HG03103 (cell line): ENCODE data around the gene ABTB1.

ENCODE experiments used
- ATAC-seq: cut with Tn5 transposase; IDR thresholded peaks from one replicate; pipeline ENCODE4 v1.9.1; 2021; ENCODE audit warnings: low read depth; ENCODE audit not compliant: unreplicated experiment

Gene ABTB1

DNA sequence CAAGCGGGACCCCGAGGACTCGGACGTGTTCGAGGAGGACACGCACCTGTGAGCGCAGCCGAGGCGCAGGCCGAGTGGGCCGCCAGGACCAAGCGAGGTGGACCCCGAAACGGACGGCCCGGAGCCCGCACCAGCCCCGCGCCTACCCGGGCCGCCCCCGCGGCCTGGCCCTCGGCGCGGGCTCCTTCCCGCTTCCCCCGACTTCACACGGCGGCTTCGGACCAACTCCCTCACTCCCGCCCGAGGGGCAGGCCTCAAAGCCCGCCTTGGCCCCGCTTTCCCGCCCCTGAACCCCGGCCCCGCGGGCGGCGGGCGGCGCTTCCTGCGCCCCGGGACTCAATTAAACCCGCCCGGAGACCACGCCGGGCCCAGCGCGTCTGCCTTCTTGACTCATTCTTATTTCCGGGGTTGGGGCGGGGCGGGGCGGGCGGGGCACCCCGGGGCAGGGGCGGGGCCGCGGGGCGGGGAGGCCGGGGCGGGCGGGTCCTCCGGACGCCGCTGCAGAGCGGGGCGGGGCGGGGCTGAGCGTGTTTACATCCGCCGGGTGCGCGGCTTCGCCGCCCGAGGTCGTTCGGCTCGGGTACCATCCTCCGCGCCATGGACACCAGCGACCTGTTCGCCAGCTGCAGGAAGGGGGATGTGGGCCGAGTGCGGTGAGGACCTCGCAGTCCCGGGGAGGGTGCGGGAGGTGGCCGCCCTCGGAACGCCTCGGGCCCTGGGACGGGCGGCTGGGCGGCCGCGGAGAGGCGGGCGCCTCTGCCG, at the start of gene ABTB1:
Gene ABTB1, plus strand, starts transcription at position 524 of the 762 bp plus-strand sequence. Its CDS starts 74 bp downstream, at position 598.
- ATAC-seq = peak; percentile 63

DNA sequence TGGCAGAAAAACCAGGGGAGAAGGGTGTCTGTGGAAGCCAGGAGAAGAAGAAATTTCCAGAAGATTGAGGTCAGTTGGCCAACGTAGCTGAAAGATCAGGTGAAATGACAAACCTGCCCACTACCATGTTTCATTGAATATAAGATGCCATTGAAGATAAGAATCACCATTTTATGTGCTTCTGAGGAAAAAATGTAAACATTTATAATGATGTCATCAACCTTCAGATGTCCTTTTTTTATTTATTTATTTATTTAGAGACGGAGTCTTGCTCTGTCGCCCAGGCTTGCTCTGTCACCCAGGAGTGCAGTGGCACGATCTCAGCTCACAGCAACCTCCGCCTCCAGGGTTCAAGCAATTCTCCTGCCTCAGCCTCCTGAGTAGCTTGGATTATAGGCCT, 48.7 kb upstream of the ABTB1 start:
- no peak for ATAC-seq

DNA sequence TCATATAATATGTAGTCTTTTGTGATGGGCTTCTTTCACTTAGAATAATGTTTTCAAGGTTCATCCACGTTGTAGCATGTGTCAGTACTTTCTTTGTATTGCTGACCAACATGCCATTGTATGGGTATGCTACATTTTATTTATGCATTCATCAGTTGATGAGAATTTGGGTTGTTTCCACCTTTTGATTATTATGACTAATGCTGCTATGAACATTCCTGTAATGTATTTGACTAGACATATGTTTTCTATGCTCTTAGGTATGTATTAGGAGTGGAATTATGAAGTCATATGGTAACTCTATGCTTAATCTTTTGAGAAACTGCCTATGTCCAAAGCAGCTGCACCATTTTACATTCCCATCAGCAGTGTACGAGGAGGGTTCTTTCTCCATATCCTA, 46.9 kb upstream of the ABTB1 start:
- ATAC-seq = no peak

GRCh38 chr3:127628426-127628787, 44.3 kb upstream of the ABTB1 start:
- no peak for ATAC-seq

DNA sequence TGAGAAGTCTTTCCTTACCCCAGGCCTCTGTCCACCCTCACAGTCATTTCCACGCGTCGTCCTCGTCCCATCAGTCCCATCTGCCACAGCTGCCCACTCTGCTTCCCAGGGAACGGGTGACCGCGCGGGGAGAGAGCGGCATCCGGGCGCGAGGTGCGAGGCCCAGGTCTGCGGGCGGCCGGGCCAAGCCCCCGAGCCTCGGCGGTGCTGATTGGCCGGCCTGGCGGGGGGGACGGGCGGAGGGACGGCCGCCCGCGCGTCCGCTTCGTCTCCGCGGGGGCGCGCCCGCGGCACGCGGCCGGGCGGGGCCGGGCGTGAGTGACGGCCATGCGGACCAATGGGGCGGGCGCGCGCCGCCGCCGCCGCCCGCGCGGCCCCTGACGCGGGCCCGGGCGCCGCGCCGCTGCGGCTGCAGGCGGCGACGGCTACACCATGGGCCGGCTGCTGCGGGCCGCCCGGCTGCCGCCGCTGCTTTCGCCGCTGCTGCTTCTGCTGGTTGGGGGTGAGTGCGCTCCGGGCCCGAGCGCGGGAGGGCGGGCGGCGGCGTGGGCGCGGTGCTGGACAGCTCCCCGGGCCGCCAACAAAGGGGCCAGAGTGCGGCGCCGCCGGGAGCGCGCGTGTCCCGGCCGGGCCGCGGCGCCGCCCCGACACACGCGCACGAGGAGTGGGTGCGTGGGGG, 43.8 kb upstream of the ABTB1 start, which contains the start of gene PODXL2:
Gene PODXL2, plus strand, starts transcription at position 398 of the 679 bp plus-strand sequence. Its CDS starts 35 bp downstream, at position 433.
- ATAC-seq = peak; percentile 52

DNA sequence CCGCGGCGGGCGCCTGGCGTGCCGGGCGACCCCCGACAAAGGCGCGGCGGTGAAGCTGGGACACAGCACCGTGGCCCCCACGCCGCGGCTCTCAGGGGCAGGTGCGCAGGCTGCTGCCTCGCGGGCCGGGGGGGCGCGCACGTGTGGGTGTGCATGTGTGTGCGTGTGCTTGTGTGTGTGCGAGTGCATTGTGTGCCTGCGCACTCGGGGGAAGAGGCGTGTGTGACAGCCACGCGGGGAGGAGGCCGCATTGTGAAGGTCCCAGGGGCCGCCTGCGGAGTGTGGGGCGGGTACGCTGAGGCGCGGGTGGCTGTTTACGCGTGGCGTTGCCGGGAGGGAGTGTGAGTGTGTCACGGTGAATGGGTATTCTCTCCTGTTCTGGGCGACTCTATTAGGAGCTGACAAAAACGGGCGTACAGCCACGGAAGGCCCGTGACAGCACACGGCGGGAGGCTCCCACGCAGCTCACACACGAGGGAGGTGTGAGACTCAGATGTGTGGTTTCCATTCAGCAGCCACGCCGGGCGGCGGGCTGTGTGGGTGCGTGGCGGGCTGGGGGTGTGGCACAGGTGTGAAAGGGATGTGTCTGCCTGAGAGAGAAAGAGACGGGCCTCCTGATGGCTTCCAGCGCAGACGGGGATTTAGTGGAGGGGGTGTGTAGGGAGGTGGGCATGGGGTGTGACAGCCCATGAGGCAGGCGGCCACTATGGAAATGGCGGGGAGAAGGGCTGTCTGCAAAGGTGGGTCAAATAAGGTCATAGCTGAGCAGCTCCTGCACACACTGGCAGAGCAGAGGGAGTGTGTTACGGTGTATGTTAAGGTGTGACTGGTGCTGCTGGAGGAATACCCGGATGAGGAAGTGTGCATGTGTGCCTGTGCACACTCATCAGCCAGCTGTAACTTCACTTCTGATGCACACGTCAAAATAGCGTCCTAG, 43.0 kb upstream of the ABTB1 start:
- no peak for ATAC-seq

DNA sequence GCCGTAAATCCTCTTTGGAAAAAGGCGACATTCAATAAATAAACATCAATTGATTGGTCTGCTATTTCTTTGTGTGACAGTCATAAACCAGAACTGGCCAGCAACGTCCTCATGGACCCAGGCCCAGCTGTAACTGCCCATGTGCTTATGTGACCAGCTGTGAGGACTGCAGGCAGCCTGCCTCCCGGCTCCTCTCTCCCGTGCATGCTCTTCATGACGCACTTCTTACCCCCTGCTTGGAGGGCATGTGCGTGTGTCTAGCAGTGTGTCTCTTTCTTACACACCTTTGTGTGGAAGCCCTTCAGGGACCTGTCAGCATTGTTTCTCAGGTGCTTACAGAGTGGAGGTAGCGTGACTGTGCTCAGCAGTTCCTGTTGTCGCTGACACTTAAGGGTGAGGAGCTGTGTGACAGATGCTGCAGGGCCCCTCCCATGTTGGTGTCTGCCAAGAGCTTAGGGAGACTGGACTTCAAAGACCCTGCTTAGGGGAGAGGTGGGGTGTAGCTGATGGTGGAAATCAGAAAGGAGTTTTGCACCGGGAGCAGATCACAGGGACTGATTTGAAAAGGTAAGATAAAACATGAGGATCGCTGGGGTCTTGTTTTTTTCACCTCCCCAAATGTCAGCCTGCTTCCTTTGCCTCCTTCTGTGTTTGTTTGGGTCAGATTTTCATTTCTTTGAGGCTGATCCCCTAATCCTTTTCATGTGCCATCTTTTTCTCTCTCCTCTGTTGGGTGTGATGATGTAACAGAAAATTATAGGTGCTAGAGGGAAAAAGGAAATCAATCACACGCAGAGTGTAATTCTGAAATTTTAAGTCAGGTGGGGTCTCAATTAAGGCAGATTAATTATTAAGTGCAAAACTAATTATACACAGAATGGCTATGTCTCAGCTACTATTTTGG, 41.7 kb upstream of the ABTB1 start:
- ATAC-seq = no peak

- ATAC-seq = no peak
These were observed 40.5 kb upstream of the ABTB1 start for GRCh38 chr3:127632035-127632820.

GRCh38 chr3:127634653-127635052, 38.1 kb upstream of the ABTB1 start:
- ATAC-seq = no peak

- no peak for ATAC-seq
These were observed 35.2 kb upstream of the ABTB1 start for GRCh38 chr3:127637546-127637945.

DNA sequence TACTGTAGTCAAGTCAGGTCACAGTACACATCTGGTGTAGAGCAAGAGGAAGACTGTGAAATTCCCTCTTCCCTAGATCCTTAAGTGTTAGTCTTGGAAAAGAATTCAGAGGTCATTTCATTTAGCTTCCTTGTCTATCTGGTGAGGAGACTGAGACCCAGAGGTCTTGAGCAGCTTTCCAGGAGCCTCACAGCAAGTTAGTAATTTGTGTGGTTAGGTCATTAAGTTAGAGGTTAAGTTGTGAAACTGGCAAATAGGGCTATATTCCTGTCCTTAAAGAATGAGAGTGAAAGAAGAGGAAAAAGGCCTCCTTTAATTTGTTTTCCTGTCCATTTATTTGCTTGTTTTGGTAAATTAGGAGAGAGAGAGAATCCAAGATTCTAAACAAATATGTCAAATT, 34.8 kb upstream of the ABTB1 start:
- ATAC-seq = no peak

DNA sequence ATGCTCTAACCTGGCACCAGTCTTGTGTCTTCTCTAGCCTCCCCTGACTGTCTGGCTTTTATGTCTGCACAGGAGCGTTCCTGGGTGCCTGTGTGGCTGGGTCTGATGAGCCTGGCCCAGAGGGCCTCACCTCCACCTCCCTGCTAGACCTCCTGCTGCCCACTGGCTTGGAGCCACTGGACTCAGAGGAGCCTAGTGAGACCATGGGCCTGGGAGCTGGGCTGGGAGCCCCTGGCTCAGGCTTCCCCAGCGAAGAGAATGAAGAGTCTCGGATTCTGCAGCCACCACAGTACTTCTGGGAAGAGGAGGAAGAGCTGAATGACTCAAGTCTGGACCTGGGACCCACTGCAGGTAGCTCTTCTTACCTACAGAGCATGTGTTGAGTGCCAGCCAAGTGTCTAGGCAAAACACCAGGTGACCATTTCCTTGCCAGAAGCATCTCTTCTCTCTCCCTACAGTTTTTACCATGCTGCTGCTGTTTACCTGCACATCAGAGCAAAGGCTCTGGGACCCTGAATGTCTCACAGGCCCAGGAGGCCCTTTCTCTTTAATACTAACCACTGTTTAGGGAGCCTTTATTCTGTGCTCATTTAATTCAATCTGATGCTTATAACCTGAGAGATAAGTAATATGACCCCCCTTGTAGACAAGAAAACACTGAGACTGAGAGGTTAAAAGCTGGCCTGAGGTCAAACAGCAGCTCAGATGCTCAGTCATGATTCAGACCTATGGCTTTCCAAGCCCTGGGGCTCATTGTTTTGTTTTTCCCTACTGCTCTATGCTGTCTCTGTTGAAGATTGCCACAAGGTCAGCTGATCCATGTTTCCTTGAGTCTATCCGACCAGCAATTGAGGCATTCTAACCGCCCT, 33.3 kb upstream of the ABTB1 start:
- no peak for ATAC-seq

DNA sequence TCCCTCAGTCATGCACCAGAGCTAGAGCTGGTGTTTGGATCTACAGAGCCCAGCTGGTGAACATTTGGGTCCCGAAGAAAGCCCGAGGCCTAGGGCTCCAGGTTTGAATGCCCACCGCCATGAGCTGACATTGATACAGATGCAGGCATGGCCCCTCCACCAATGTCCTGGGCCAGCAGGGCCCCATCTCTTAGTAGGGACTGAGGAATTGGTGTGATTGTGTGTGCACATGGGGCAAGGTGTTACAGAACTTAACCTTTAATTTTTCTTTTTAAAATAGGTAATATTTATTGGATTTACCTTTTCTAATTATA, 32.8 kb upstream of the ABTB1 start:
- no peak for ATAC-seq

GRCh38 chr3:127644641-127645370, 27.9 kb upstream of the ABTB1 start:
- ATAC-seq = no peak

DNA sequence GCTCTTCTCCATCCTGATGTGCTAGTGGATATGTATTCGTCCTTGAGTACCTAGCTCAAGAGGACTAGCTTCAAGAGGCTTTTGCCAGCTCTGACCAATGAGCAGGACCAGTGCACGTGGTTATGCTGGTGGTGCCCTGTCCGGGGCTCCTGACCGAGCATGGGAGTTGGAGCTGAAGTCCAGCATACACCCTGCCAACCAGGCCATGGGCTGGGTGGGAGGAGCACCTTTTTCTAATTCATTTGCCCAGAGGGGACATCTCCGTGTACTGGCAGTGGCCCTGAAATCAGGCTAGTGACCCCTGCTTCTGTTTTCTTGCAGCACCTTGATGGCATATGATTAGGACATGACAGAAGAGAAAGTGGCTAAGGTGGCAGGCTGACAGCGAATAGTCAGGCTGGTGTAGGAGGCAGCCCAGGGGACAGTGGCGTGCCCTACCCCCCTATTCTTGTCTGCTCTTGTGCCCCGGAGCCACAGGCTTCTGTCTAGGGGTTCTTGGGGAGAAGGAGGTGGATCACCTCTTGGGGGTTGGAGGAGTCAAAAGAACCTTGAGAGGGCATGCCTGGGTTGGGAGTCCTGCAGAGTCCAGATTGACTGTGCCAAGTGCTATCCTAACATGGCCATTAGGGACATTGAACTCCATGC, 27.3 kb upstream of the ABTB1 start:
- no peak for ATAC-seq

DNA sequence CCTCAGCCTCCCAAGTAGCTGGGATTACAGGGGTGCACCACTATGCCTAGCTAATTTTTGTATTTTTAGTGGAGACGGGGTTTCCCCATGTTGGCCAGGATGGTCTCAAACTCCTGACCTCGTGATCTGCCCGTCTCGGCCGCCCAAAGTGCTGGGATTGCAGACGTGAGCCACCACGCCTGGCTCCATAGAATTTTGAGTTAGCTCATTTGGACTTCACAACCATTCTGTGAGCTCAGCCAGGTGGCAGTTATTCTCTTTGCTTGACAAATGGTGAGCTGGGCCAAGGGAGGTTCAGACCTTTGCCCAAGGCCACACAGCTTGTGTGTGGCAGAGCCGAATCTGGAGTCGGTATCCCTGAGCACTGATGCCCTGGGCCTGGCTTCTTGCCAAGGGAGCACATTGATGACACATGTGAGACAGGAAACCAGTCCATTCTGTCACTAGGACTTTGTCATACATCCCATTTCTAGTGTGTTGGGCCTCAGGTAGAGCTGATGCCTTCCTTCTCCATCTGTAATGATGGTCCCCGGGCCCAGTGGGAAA, 26.2 kb upstream of the ABTB1 start:
- ATAC-seq = no peak
